OCI-LY7 (cell line): Measurements from ENCODE around the gene PRB2.

Source experiments
- CTCF ChIP-seq: fragments of 200-600 bp; sonication (generic); conservative IDR thresholded peaks from 2 replicates; pipeline ENCODE4 v1.5.1; 2014; ENCODE audit warnings: mild to moderate bottlenecking, antibody characterized with exemption, low read length, moderate library complexity, mixed read lengths
- EZH2phosphoT487 ChIP-seq: fragments of 200-600 bp; sonication (generic); IDR thresholded peaks from 2 replicates; pipeline ENCODE4 v1.6.1; 2018; ENCODE audit warnings: low read depth, borderline replicate concordance, mild to moderate bottlenecking, mixed run types, antibody characterized with exemption, low read length, moderate library complexity, mixed read lengths

- TF ChIP-seq CTCF (no peak), EZH2phosphoT487 (no peak)
Observed at GRCh38 chr12:11408096-11408495, 12.7 kb upstream of the PRB2 start.
